Trophoblast cell (in vitro differentiated cells and primary cell): ENCODE results near the gene ZNF749.
A peak's percentile ranks its signal among the peaks of the same experiment; 100 is the strongest.
"Not testable (repeated sequence)": the region's sequence is repeated elsewhere in the genome, so short reads cannot be mapped to it uniquely, and the experiment has no call there.

Experiments
- DNase-seq, 2 donors: peaks; one replicate each; pipeline ENCODE4 v3.0.0-alpha.2; 2016
- H2AFZ ChIP-seq: 2 replicates; pipeline ENCODE4 v1.6.1; 2013; ENCODE audit warnings: low read length, moderate library complexity, mild to moderate bottlenecking; ENCODE audit not compliant: insufficient read depth, poor library complexity
- H2AK5ac ChIP-seq: 2 replicates; pipeline ENCODE4 v1.6.1; 2013; ENCODE audit warnings: mild to moderate bottlenecking, low read length
- H2BK120ac ChIP-seq: 2 replicates; pipeline ENCODE4 v1.6.1; 2013; ENCODE audit warnings: low read length, mild to moderate bottlenecking, moderate library complexity; ENCODE audit not compliant: insufficient read depth, poor library complexity
- H2BK12ac ChIP-seq: 2 replicates; pipeline ENCODE4 v1.6.1; 2013; ENCODE audit warnings: mild to moderate bottlenecking, low read length, moderate library complexity
- H2BK5ac ChIP-seq: 2 replicates; pipeline ENCODE4 v1.6.1; 2013; ENCODE audit warnings: low read length, low read depth, moderate library complexity, mild to moderate bottlenecking; ENCODE audit not compliant: poor library complexity
- H3K14ac ChIP-seq: 2 replicates; pipeline ENCODE4 v1.6.1; 2013; ENCODE audit warnings: mild to moderate bottlenecking, low read length
- H3K18ac ChIP-seq: 2 replicates; pipeline ENCODE4 v1.6.1; 2013; ENCODE audit warnings: mild to moderate bottlenecking, low read length
- H3K23ac ChIP-seq: 2 replicates; pipeline ENCODE4 v1.6.1; 2013; ENCODE audit warnings: low read length
- H3K27ac ChIP-seq: 2 replicates; pipeline ENCODE4 v1.5.1; 2013; ENCODE audit warnings: low read depth, mild to moderate bottlenecking, inconsistent platforms, low read length, moderate library complexity
- H3K27me3 ChIP-seq: 2 replicates; pipeline ENCODE4 v1.6.1; 2013; ENCODE audit warnings: inconsistent platforms, mild to moderate bottlenecking, low read length, moderate library complexity; ENCODE audit not compliant: insufficient read depth
- H3K36me3 ChIP-seq, 2 experiments: 1 replicate in 1 of 2; 2 replicates in 1 of 2; pipeline ENCODE4 v1.6.1; 2013; ENCODE audit warnings: low read length in 2 of 2, mild to moderate bottlenecking in 2 of 2, moderate library complexity in 1 of 2; ENCODE audit not compliant: insufficient read depth in 2 of 2, control insufficient read depth in 1 of 2
- H3K4ac ChIP-seq: 2 replicates; pipeline ENCODE4 v1.6.1; 2013; ENCODE audit warnings: low read depth, mild to moderate bottlenecking, low read length, moderate library complexity
- H3K4me1 ChIP-seq, 2 experiments: 1 replicate in 1 of 2; 2 replicates in 1 of 2; pipeline ENCODE4 v1.6.1; 2013; ENCODE audit warnings: low read length in 2 of 2, mild to moderate bottlenecking in 2 of 2, moderate library complexity in 1 of 2; ENCODE audit not compliant: insufficient read depth in 2 of 2, control insufficient read depth in 1 of 2
- H3K4me2 ChIP-seq: 2 replicates; pipeline ENCODE4 v1.6.1; 2013; ENCODE audit warnings: inconsistent platforms, mild to moderate bottlenecking, low read length, moderate library complexity
- H3K4me3 ChIP-seq: 2 replicates; pipeline ENCODE4 v1.5.1; 2013; ENCODE audit warnings: mild to moderate bottlenecking, low read depth, low read length, inconsistent platforms
- H3K79me1 ChIP-seq: one replicate; pipeline ENCODE4 v1.6.1; 2013; ENCODE audit warnings: low read length
- H3K79me2 ChIP-seq: 2 replicates; pipeline ENCODE4 v1.6.1; 2013; ENCODE audit warnings: low read length, mild to moderate bottlenecking; ENCODE audit not compliant: control insufficient read depth, insufficient read depth, poor library complexity
- H3K9ac ChIP-seq: 2 replicates; pipeline ENCODE4 v1.6.1; 2013; ENCODE audit warnings: mild to moderate bottlenecking, low read length
- H3K9me3 ChIP-seq: 2 replicates; pipeline ENCODE4 v1.6.1; 2013; ENCODE audit warnings: low read depth, mild to moderate bottlenecking, control low read depth, inconsistent platforms, low read length; ENCODE audit not compliant: insufficient read depth
- H4K12ac ChIP-seq: 2 replicates; pipeline ENCODE4 v1.6.1; 2013; ENCODE audit warnings: low read depth, mild to moderate bottlenecking, low read length, moderate library complexity
- H4K8ac ChIP-seq: 2 replicates; pipeline ENCODE4 v1.6.1; 2013; ENCODE audit warnings: low read depth, mild to moderate bottlenecking, low read length, moderate library complexity
- H4K91ac ChIP-seq: one replicate; pipeline ENCODE4 v1.6.1; 2013; ENCODE audit warnings: low read depth, mild to moderate bottlenecking, low read length, moderate library complexity
- WGBS: extraction: QIAGEN DNeasy Blood & Tissue Kit; methylation state at CpG from one replicate; pipeline ENCODE4 v1.1.7; 2013; ENCODE audit warnings: missing lambda C conversion rate; ENCODE audit not compliant: insufficient read length, insufficient coverage; ENCODE audit errors: extremely low coverage; 5-methylcytosine and 5-hydroxymethylcytosine counted together

The ZNF749 gene

GRCh38 chr19:57477191-57478008 lies 42.3 kb downstream of the ZNF749 start, which contains the start of gene ZNF772:
Gene ZNF772, minus strand, starts transcription at chr19:57477566. Its CDS starts 257 bp downstream, at chr19:57477309.
- peak within 1 kb of the TSS; percentile 73 for H4K91ac ChIP-seq
- peaks cover 3% of the 10 kb centered on the region for H3K79me1 ChIP-seq
- peaks cover 29% of the 10 kb centered on the region for H3K9me3 ChIP-seq
- no CpG with 5 or more reads among the region's 38 CpGs for WGBS
- H3K4me1 ChIP-seq: peaks cover 0 to 6% of the 10 kb centered on the region in 2 experiments
- H2BK120ac ChIP-seq: no peak within 1 kb of the TSS
- H2BK5ac ChIP-seq: peak within 1 kb of the TSS; percentile 10
- H3K23ac ChIP-seq: no peak within 1 kb of the TSS
- peak within 1 kb of the TSS; percentile 15 for H3K18ac ChIP-seq
- peak within 1 kb of the TSS; percentile 40 for H3K27ac ChIP-seq
- H3K27me3 ChIP-seq: no peaks in the 10 kb centered on the region
- H3K9ac ChIP-seq: peak within 1 kb of the TSS; percentile 90
- H3K4me2 ChIP-seq: peak within 1 kb of the TSS; percentile 68
- peaks cover 22 to 34% of the 10 kb centered on the region in 2 experiments for H3K36me3 ChIP-seq
- H3K14ac ChIP-seq: peak within 1 kb of the TSS; percentile 69
- H2BK12ac ChIP-seq: no peak within 1 kb of the TSS
- peak within 1 kb of the TSS; percentile 90 for H4K12ac ChIP-seq
- peak; percentile 87 to 97 for DNase-seq
- H4K8ac ChIP-seq: peak within 1 kb of the TSS; percentile 85
- H2AK5ac ChIP-seq: no peak within 1 kb of the TSS
- peak within 1 kb of the TSS; percentile 86 for H2AFZ ChIP-seq
- H3K79me2 ChIP-seq: peaks cover 3% of the 10 kb centered on the region
- peak within 1 kb of the TSS; percentile 94 for H3K4me3 ChIP-seq
- H3K4ac ChIP-seq: peak within 1 kb of the TSS; percentile 47

GRCh38 chr19:57487477-57488298 lies 52.6 kb downstream of the ZNF749 start, which contains the start of gene ZNF419:
Gene ZNF419, plus strand, starts transcription at chr19:57487750. Its CDS starts 201 bp downstream, at chr19:57487951.
- H2BK120ac ChIP-seq: peak within 1 kb of the TSS; percentile 79
- H4K8ac ChIP-seq: peak within 1 kb of the TSS; percentile 98
- peak within 1 kb of the TSS; percentile 50 for H3K27ac ChIP-seq
- H3K79me1 ChIP-seq, H3K23ac ChIP-seq, H2AK5ac ChIP-seq, H3K4me1 ChIP-seq, H3K27me3 ChIP-seq, H3K9me3 ChIP-seq, H2BK12ac ChIP-seq, H3K79me2 ChIP-seq, H2BK5ac ChIP-seq: not testable (repeated sequence)
- H2AFZ ChIP-seq: peak within 1 kb of the TSS; percentile 50
- H3K18ac ChIP-seq: peak within 1 kb of the TSS; percentile 82
- H4K12ac ChIP-seq: peak within 1 kb of the TSS; percentile 96
- peak within 1 kb of the TSS; percentile 67 for H3K4ac ChIP-seq
- H3K4me3 ChIP-seq: peak within 1 kb of the TSS; percentile 85
- peak; percentile 93 to 97 for DNase-seq
- H3K36me3 ChIP-seq: peaks cover 15 to 22% of the 10 kb centered on the region in 2 experiments
- peak within 1 kb of the TSS; percentile 65 for H4K91ac ChIP-seq
- H3K4me2 ChIP-seq: peak within 1 kb of the TSS; percentile 57
- 100% methylated on average over 2 of the region's 69 CpGs for WGBS
- H3K9ac ChIP-seq: peak within 1 kb of the TSS; percentile 89
- H3K14ac ChIP-seq: peak within 1 kb of the TSS; percentile 97

GRCh38 chr19:57488299-57488644 lies 53.1 kb downstream of the ZNF749 start:
- not testable (repeated sequence) for H3K4ac ChIP-seq, H3K18ac ChIP-seq, H2BK12ac ChIP-seq, H4K91ac ChIP-seq, H3K79me1 ChIP-seq, H3K27ac ChIP-seq, H4K8ac ChIP-seq, H2AK5ac ChIP-seq, H3K27me3 ChIP-seq, DNase-seq, H2AFZ ChIP-seq, H3K4me3 ChIP-seq, H2BK120ac ChIP-seq, H3K9me3 ChIP-seq, H3K14ac ChIP-seq, H4K12ac ChIP-seq, H3K23ac ChIP-seq, H2BK5ac ChIP-seq, H3K4me1 ChIP-seq, H3K79me2 ChIP-seq
- peak overlapping the region; percentile 74 for H3K9ac ChIP-seq
- WGBS: no CpG with 5 or more reads among the region's 1 CpG
- H3K36me3 ChIP-seq: peaks cover 16 to 27% of the 10 kb centered on the region in 2 experiments
- peak overlapping the region; percentile 52 for H3K4me2 ChIP-seq
